Omental fat pad (tissue), 4 donors: Measurements from ENCODE around the gene CRLF1. TPM values are rescaled to one million over a fixed set of nuclear protein-coding genes. Genes with fewer than 3 reads are reported as not detected.

Experiments used
- ATAC-seq: fragments of 150-250 bp; one replicate; pipeline ENCODE4 v1.9.1; 2016; ENCODE audit warnings: mild to moderate bottlenecking, moderate library complexity; ENCODE audit not compliant: low FRiP score
- DNase-seq: peaks from one replicate; pipeline ENCODE4 v3.0.0-alpha.2; 2019; ENCODE audit warnings: low spot score
- CTCF ChIP-seq, 3 donors: fragments of 450-650 bp; IDR thresholded peaks; one replicate each; pipeline ENCODE4 v1.5.1; 2016 to 2017; ENCODE audit warnings: antibody characterized with exemption in 3 of 3, mild to moderate bottlenecking in 3 of 3, moderate library complexity in 2 of 3
- total RNA-seq, 4 donors: library from RNA; depleted of rRNA; stranded (reverse); fragments of >200 nt; gene quantifications; one replicate each; pipeline ENCODE4 v1.1.0, GENCODE V29; 2016

CRLF1 gene
- total RNA-seq, 4 donors from 2014 or later, result 6.3 to 115 (median 10.9) TPM

- no peak for TF ChIP-seq CTCF (IDR thresholded peaks at IDR 0.05)
- ATAC-seq (no peak), DNase-seq (no peak)
Measured at GRCh38 chr19:18580311-18580710, 26.3 kb downstream of the CRLF1 start.

GRCh38 chr19:18577365-18577914 lies 29.2 kb downstream of the CRLF1 start:
- ATAC-seq, result no peak
- no peak for TF ChIP-seq CTCF (IDR thresholded peaks at IDR 0.05)
- no peak for DNase-seq

- no peak for ATAC-seq
- TF ChIP-seq CTCF (IDR thresholded peaks at IDR 0.05), result no peak
- DNase-seq, result no peak
Measured at GRCh38 chr19:18576383-18576782, 30.2 kb downstream of the CRLF1 start.

- ATAC-seq (no peak), DNase-seq (no peak)
- TF ChIP-seq CTCF (IDR thresholded peaks at IDR 0.05), result no peak
Measured at GRCh38 chr19:18574691-18575291, 31.8 kb downstream of the CRLF1 start.

GRCh38 chr19:18571564-18572344 lies 34.8 kb downstream of the CRLF1 start, which contains the start of gene UBA52:
Gene UBA52, plus strand, starts transcription at chr19:18571857. Its CDS starts 1,444 bp downstream, at chr19:18573301.
- TF ChIP-seq CTCF (IDR thresholded peaks at IDR 0.05), result no peak
- DNase-seq, result peak; percentile 90
- ATAC-seq, result peak; percentile 97

- ATAC-seq (no peak), DNase-seq (no peak)
- no peak for TF ChIP-seq CTCF (IDR thresholded peaks at IDR 0.05)
Measured at GRCh38 chr19:18568367-18568766, 38.2 kb downstream of the CRLF1 start.
